Neural progenitor cell (in vitro differentiated cells): ENCODE data around the gene NXNL2. TPM values are rescaled to one million over a fixed set of nuclear protein-coding genes. Genes with fewer than 3 reads are reported as not detected.

Source experiments
- DNase-seq: peaks from one replicate; pipeline ENCODE4 v3.0.0-alpha.2; 2016; ENCODE audit warnings: low spot score
- H2AFZ ChIP-seq: fragments of 200-600 bp; sonication (generic); replicated peaks from 2 replicates; pipeline ENCODE4 v1.6.1; 2016; ENCODE audit warnings: antibody characterized with exemption
- H3F3A ChIP-seq: fragments of 200-600 bp; sonication (generic); 2 replicates; pipeline ENCODE4 v1.6.1; 2016; ENCODE audit warnings: antibody characterized with exemption, low read depth
- H3K27ac ChIP-seq: fragments of 200-600 bp; sonication (generic); 2 replicates; pipeline ENCODE4 v1.5.1; 2016; ENCODE audit warnings: mild to moderate bottlenecking
- H3K27me3 ChIP-seq: fragments of 200-600 bp; sonication (generic); 2 replicates; pipeline ENCODE4 v1.6.1; 2016; ENCODE audit warnings: mild to moderate bottlenecking, moderate library complexity
- H3K36me3 ChIP-seq: fragments of 200-600 bp; sonication (generic); 2 replicates; pipeline ENCODE4 v1.5.1; 2016
- H3K4me1 ChIP-seq: fragments of 200-600 bp; sonication (generic); 2 replicates; pipeline ENCODE4 v1.6.1; 2016; ENCODE audit warnings: mixed run types
- H3K4me2 ChIP-seq: fragments of 200-600 bp; sonication (generic); 2 replicates; pipeline ENCODE4 v1.6.1; 2016
- H3K4me3 ChIP-seq: fragments of 200-600 bp; sonication (generic); 2 replicates; pipeline ENCODE4 v1.5.1; 2016
- H3K79me2 ChIP-seq: fragments of 200-600 bp; sonication (generic); 2 replicates; pipeline ENCODE4 v1.6.1; 2016; ENCODE audit warnings: low read depth
- H3K9ac ChIP-seq: fragments of 200-600 bp; sonication (generic); 2 replicates; pipeline ENCODE4 v1.6.1; 2016
- H3K9me3 ChIP-seq: fragments of 200-600 bp; sonication (generic); 2 replicates; pipeline ENCODE4 v1.5.1; 2016; ENCODE audit warnings: low read depth
- H4K20me1 ChIP-seq: fragments of 200-600 bp; sonication (generic); 2 replicates; pipeline ENCODE4 v1.6.1; 2016; ENCODE audit warnings: low read depth
- H3K27ac Mint-ChIP-seq: 3 replicates; pipeline ENCODE4 v1.8.0; 2021; ENCODE audit warnings: mixed read lengths
- H3K27me3 Mint-ChIP-seq: 2 replicates; pipeline ENCODE4 v1.8.0; 2022; ENCODE audit warnings: low read depth, mild to moderate bottlenecking, inconsistent platforms, moderate library complexity, mixed read lengths; ENCODE audit not compliant: insufficient read depth
- H3K36me3 Mint-ChIP-seq: 3 replicates; pipeline ENCODE4 v1.8.0; 2021; ENCODE audit warnings: mixed read lengths
- H3K4me1 Mint-ChIP-seq: 3 replicates; pipeline ENCODE4 v1.8.0; 2021; ENCODE audit warnings: mixed read lengths
- H3K4me3 Mint-ChIP-seq: 3 replicates; pipeline ENCODE4 v1.8.0; 2021; ENCODE audit warnings: mild to moderate bottlenecking, moderate library complexity, mixed read lengths
- H3K9me3 Mint-ChIP-seq: 3 replicates; pipeline ENCODE4 v1.8.0; 2020; ENCODE audit warnings: mixed read lengths
- CTCF ChIP-seq: fragments of 200-600 bp; sonication (generic); IDR thresholded peaks from 2 replicates; pipeline ENCODE4 v1.5.1; 2017; ENCODE audit warnings: antibody characterized with exemption, mild to moderate bottlenecking
- EZH2 ChIP-seq: fragments of 200-600 bp; sonication (generic); IDR thresholded peaks from 2 replicates; pipeline ENCODE4 v1.6.1; 2017; ENCODE audit warnings: antibody characterized with exemption, mild to moderate bottlenecking, moderate library complexity
- EZH2phosphoT487 ChIP-seq: fragments of 200-600 bp; sonication (generic); IDR thresholded peaks from 2 replicates; pipeline ENCODE4 v1.6.1; 2017; ENCODE audit warnings: antibody characterized with exemption
- total RNA-seq: library from RNA; depleted of rRNA; stranded (reverse); fragments of >200 nt; gene quantifications from 2 replicates; pipeline ENCODE4 v1.2.3, GENCODE V29; 2015; ENCODE audit warnings: low replicate concordance

The NXNL2 gene
- total RNA-seq, 1 donor from 2014 or later = 0.32 TPM

DNA sequence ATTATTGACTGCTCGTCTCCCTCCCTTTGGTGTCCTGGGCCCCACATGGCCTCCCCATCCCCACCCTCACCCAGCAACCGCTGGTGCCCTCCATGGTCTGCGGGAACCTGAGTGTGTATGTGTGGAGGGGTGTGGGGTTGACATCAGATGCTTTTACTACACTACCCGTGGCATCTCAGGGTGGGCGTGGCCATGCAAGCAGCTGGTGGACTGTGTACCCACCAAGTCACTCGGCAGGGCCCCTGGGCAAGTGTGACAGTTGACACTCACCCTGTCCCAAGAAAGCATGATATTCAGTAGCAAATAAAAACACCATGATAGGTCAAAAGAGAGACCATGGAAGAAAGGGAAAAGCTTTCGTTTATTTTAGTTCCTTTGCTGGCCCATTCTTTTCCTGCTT is 7.4 kb upstream of the NXNL2 start:
- Histone ChIP-seq H3K9ac (no peak overlapping the region), H3K4me1 (peaks cover 3% of the 10 kb centered on the region), H3K9me3 (no peaks in the 10 kb centered on the region), H3K27me3 (peaks cover 17% of the 10 kb centered on the region), H3K27ac (no peak overlapping the region), H2AFZ (no peak overlapping the region), H3K79me2 (no peaks in the 10 kb centered on the region), H4K20me1 (no peaks in the 10 kb centered on the region), H3K36me3 (no peaks in the 10 kb centered on the region), H3K4me3 (no peak overlapping the region), H3F3A (peaks cover 9% of the 10 kb centered on the region), H3K4me2 (no peak overlapping the region)
- no peaks in the 10 kb centered on the region for H3K36me3 Mint-ChIP-seq
- H3K4me3 Mint-ChIP-seq = no peak overlapping the region
- H3K9me3 Mint-ChIP-seq = no peaks in the 10 kb centered on the region
- no peak overlapping the region for H3K27ac Mint-ChIP-seq
- no peak for DNase-seq
- peaks cover 24% of the 10 kb centered on the region for H3K4me1 Mint-ChIP-seq
- peaks cover 10% of the 10 kb centered on the region for H3K27me3 Mint-ChIP-seq
- TF ChIP-seq CTCF = no peak
- TF ChIP-seq EZH2phosphoT487 = no peak
- no peak for TF ChIP-seq EZH2

GRCh38 chr9:88528080-88528790 is 6.7 kb upstream of the NXNL2 start:
- Histone ChIP-seq H3K4me2 (no peak overlapping the region), H2AFZ (no peak overlapping the region), H3K79me2 (no peaks in the 10 kb centered on the region), H3K27me3 (peaks cover 23% of the 10 kb centered on the region), H3K4me3 (no peak overlapping the region), H3K9me3 (no peaks in the 10 kb centered on the region), H3K27ac (no peak overlapping the region), H4K20me1 (no peaks in the 10 kb centered on the region), H3K9ac (no peak overlapping the region), H3K4me1 (peaks cover 3% of the 10 kb centered on the region), H3K36me3 (no peaks in the 10 kb centered on the region), H3F3A (peaks cover 16% of the 10 kb centered on the region)
- DNase-seq = no peak
- Mint-ChIP-seq H3K27me3 (peaks cover 16% of the 10 kb centered on the region), H3K4me1 (peaks cover 24% of the 10 kb centered on the region), H3K36me3 (no peaks in the 10 kb centered on the region), H3K9me3 (peaks cover 2% of the 10 kb centered on the region), H3K4me3 (no peak overlapping the region), H3K27ac (no peak overlapping the region)
- TF ChIP-seq EZH2phosphoT487 (no peak), CTCF (no peak), EZH2 (no peak)

GRCh38 chr9:88529496-88529895 is 5.5 kb upstream of the NXNL2 start:
- no peak for TF ChIP-seq CTCF
- no peak for TF ChIP-seq EZH2phosphoT487
- no peak for TF ChIP-seq EZH2
- H3K9ac ChIP-seq = no peak overlapping the region
- H3K4me3 Mint-ChIP-seq = no peak overlapping the region
- no peaks in the 10 kb centered on the region for H3K9me3 ChIP-seq
- peaks cover 22% of the 10 kb centered on the region for H3K27me3 Mint-ChIP-seq
- H3K27ac ChIP-seq = no peak overlapping the region
- peaks cover 29% of the 10 kb centered on the region for H3K4me1 Mint-ChIP-seq
- H3K4me3 ChIP-seq = no peak overlapping the region
- peaks cover 36% of the 10 kb centered on the region for H3K27me3 ChIP-seq
- no peaks in the 10 kb centered on the region for H3K79me2 ChIP-seq
- peaks cover 25% of the 10 kb centered on the region for H3F3A ChIP-seq
- H3K27ac Mint-ChIP-seq = no peak overlapping the region
- H4K20me1 ChIP-seq = no peaks in the 10 kb centered on the region
- H3K36me3 Mint-ChIP-seq = peaks cover 2% of the 10 kb centered on the region
- DNase-seq = no peak
- H2AFZ ChIP-seq = no peak overlapping the region
- H3K4me2 ChIP-seq = no peak overlapping the region
- peaks cover 5% of the 10 kb centered on the region for H3K9me3 Mint-ChIP-seq
- H3K4me1 ChIP-seq = peaks cover 3% of the 10 kb centered on the region
- H3K36me3 ChIP-seq = no peaks in the 10 kb centered on the region
